HL-60 (cell line): ENCODE measurements around the gene COL6A2.

Experiments used
- DNase-seq, 2 experiments: peaks; one replicate each; pipeline ENCODE4 v3.0.0-alpha.2; 2010 to 2020; ENCODE audit warnings: low read depth in 1 of 2, low spot score in 1 of 2
- H3K27ac ChIP-seq: fragments of 250-450 bp; sonication (Bioruptor Pico); replicated peaks from 2 replicates; pipeline ENCODE4 v1.5.1; 2020; ENCODE audit warnings: mild to moderate bottlenecking, moderate library complexity
- H3K27me3 ChIP-seq: fragments of 250-450 bp; sonication (Bioruptor Pico); 2 replicates; pipeline ENCODE4 v1.5.1; 2021; ENCODE audit warnings: mild to moderate bottlenecking, moderate library complexity; ENCODE audit not compliant: insufficient read depth, poor library complexity, severe bottlenecking
- H3K4me3 ChIP-seq: replicated peaks from 2 replicates; pipeline ENCODE4 v1.5.1; 2011; ENCODE audit warnings: mild to moderate bottlenecking, control low read depth, low read length; ENCODE audit not compliant: insufficient read depth
- CTCF ChIP-seq: IDR thresholded peaks from one replicate; pipeline ENCODE4 v1.5.1; 2011; ENCODE audit warnings: low read length, control low read depth, inconsistent platforms; ENCODE audit not compliant: insufficient read depth
- GABPA ChIP-seq: IDR thresholded peaks from 2 replicates; pipeline ENCODE4 v1.6.1; 2012; ENCODE audit warnings: low read depth
- POLR2AphosphoS5 ChIP-seq: IDR thresholded peaks from 2 replicates; pipeline ENCODE4 v1.6.1; 2012; ENCODE audit warnings: low read depth
- REST ChIP-seq: IDR thresholded peaks from 2 replicates; pipeline ENCODE4 v1.6.1; 2012; ENCODE audit warnings: low read depth; ENCODE audit not compliant: insufficient replicate concordance
- SPI1 ChIP-seq: IDR thresholded peaks from 2 replicates; pipeline ENCODE4 v1.6.1; 2012; ENCODE audit warnings: low read depth, mild to moderate bottlenecking, borderline replicate concordance

The COL6A2 gene

GRCh38 chr21:46100020-46100419 is 2.1 kb downstream of the COL6A2 start:
- no peak overlapping the region for H3K4me3 ChIP-seq
- DNase-seq, result no peak
- TF ChIP-seq REST (no peak), POLR2AphosphoS5 (no peak), CTCF (no peak), GABPA (no peak), SPI1 (no peak)
- H3K27me3 ChIP-seq, result peaks cover 27% of the 10 kb centered on the region
- no peak overlapping the region for H3K27ac ChIP-seq

GRCh38 chr21:46100426-46100825 is 2.5 kb downstream of the COL6A2 start:
- no peak for TF ChIP-seq GABPA
- TF ChIP-seq SPI1, result no peak
- no peak for TF ChIP-seq REST
- no peak for TF ChIP-seq POLR2AphosphoS5
- no peak for TF ChIP-seq CTCF
- no peak for DNase-seq
- Histone ChIP-seq H3K27me3 (peaks cover 27% of the 10 kb centered on the region), H3K4me3 (no peak overlapping the region), H3K27ac (no peak overlapping the region)

GRCh38 chr21:46100906-46101305 is 3.0 kb downstream of the COL6A2 start:
- Histone ChIP-seq H3K27ac (no peak overlapping the region), H3K27me3 (peaks cover 27% of the 10 kb centered on the region), H3K4me3 (no peak overlapping the region)
- DNase-seq, result no peak
- TF ChIP-seq CTCF (no peak), GABPA (no peak), POLR2AphosphoS5 (no peak), REST (no peak), SPI1 (no peak)
